ENCODE measurements around the gene ZBTB45.
A peak's percentile ranks its signal among the peaks of the same experiment; 100 is the strongest.
"Not testable (repeated sequence)": the region's sequence is repeated elsewhere in the genome, so short reads cannot be mapped to it uniquely, and the experiment has no call there.

The ZBTB45 gene

GRCh38 chr19:58551123-58551497 lies 31.5 kb upstream of the ZBTB45 start:
- Mint-ChIP-seq H3K4me3 (no peak overlapping the region), H3K27me3 (no peaks in the 10 kb centered on the region), H3K4me1 (peaks cover 38% of the 10 kb centered on the region), H3K9me3 (no peaks in the 10 kb centered on the region), H3K36me3 (ENCODE audit: insufficient read depth) (peaks cover 56% of the 10 kb centered on the region), H3K27ac (ENCODE audit: low read depth) (peak overlapping the region; percentile 8)
- ATAC-seq (replicated peaks; ENCODE audit: extremely low read depth, poor library complexity, severe bottlenecking): no peak
- DNase-seq (ENCODE audit: low spot score in 2 of 2): no peak

- Mint-ChIP-seq H3K27ac (ENCODE audit: low read depth) (peak overlapping the region; percentile 8), H3K36me3 (ENCODE audit: insufficient read depth) (peaks cover 59% of the 10 kb centered on the region), H3K27me3 (no peaks in the 10 kb centered on the region), H3K4me1 (peaks cover 42% of the 10 kb centered on the region), H3K4me3 (no peak overlapping the region), H3K9me3 (no peaks in the 10 kb centered on the region)
- no peak for ATAC-seq (replicated peaks; ENCODE audit: extremely low read depth, poor library complexity, severe bottlenecking)
- DNase-seq (ENCODE audit: low spot score in 2 of 2): no peak
These were observed 30.9 kb upstream of the ZBTB45 start for GRCh38 chr19:58550362-58551122.

- no peak for DNase-seq (ENCODE audit: low spot score in 2 of 2)
- Mint-ChIP-seq H3K4me1 (peaks cover 43% of the 10 kb centered on the region), H3K27me3 (no peaks in the 10 kb centered on the region), H3K36me3 (ENCODE audit: insufficient read depth) (peaks cover 60% of the 10 kb centered on the region), H3K9me3 (no peaks in the 10 kb centered on the region), H3K4me3 (no peak overlapping the region), H3K27ac (ENCODE audit: low read depth) (peak overlapping the region; percentile 53)
- ATAC-seq (replicated peaks; ENCODE audit: extremely low read depth, poor library complexity, severe bottlenecking): no peak
These were observed 30.2 kb upstream of the ZBTB45 start for GRCh38 chr19:58549664-58550361.

- no peak for ATAC-seq (replicated peaks; ENCODE audit: extremely low read depth, poor library complexity, severe bottlenecking)
- Mint-ChIP-seq H3K27me3 (no peaks in the 10 kb centered on the region), H3K27ac (ENCODE audit: low read depth) (peak overlapping the region; percentile 53), H3K4me1 (peaks cover 39% of the 10 kb centered on the region), H3K4me3 (no peak overlapping the region), H3K36me3 (ENCODE audit: insufficient read depth) (peaks cover 59% of the 10 kb centered on the region), H3K9me3 (no peaks in the 10 kb centered on the region)
- DNase-seq (ENCODE audit: low spot score in 2 of 2): no peak
These were observed 29.5 kb upstream of the ZBTB45 start for GRCh38 chr19:58548859-58549663.

GRCh38 chr19:58547323-58548312 lies 28.0 kb upstream of the ZBTB45 start:
- H3K4me1 Mint-ChIP-seq: peaks cover 35% of the 10 kb centered on the region
- DNase-seq (ENCODE audit: low spot score in 2 of 2): no peak
- peaks cover 6% of the 10 kb centered on the region for H3K27me3 Mint-ChIP-seq
- ATAC-seq (replicated peaks; ENCODE audit: extremely low read depth, poor library complexity, severe bottlenecking): no peak
- H3K4me3 Mint-ChIP-seq: no peak overlapping the region
- peaks cover 60% of the 10 kb centered on the region for H3K36me3 Mint-ChIP-seq (ENCODE audit: insufficient read depth)
- peak overlapping the region; percentile 44 for H3K27ac Mint-ChIP-seq (ENCODE audit: low read depth)
- no peaks in the 10 kb centered on the region for H3K9me3 Mint-ChIP-seq

- peak overlapping the region; percentile 88 for H3K4me3 Mint-ChIP-seq
- no peak for DNase-seq (ENCODE audit: low spot score in 2 of 2)
- no peak for ATAC-seq (replicated peaks; ENCODE audit: extremely low read depth, poor library complexity, severe bottlenecking)
- H3K27ac Mint-ChIP-seq (ENCODE audit: low read depth): peak overlapping the region; percentile 81
- H3K9me3 Mint-ChIP-seq: no peaks in the 10 kb centered on the region
- H3K27me3 Mint-ChIP-seq: peaks cover 10% of the 10 kb centered on the region
- H3K36me3 Mint-ChIP-seq (ENCODE audit: insufficient read depth): peaks cover 50% of the 10 kb centered on the region
- H3K4me1 Mint-ChIP-seq: peaks cover 32% of the 10 kb centered on the region
These were observed 26.5 kb upstream of the ZBTB45 start for GRCh38 chr19:58546019-58546530.

GRCh38 chr19:58545286-58546018 lies 25.8 kb upstream of the ZBTB45 start:
- DNase-seq (ENCODE audit: low spot score in 2 of 2) (no peak), ATAC-seq (replicated peaks; ENCODE audit: extremely low read depth, poor library complexity, severe bottlenecking) (no peak)
- no peaks in the 10 kb centered on the region for H3K9me3 Mint-ChIP-seq
- peaks cover 10% of the 10 kb centered on the region for H3K27me3 Mint-ChIP-seq
- peaks cover 47% of the 10 kb centered on the region for H3K36me3 Mint-ChIP-seq (ENCODE audit: insufficient read depth)
- H3K27ac Mint-ChIP-seq (ENCODE audit: low read depth): peak overlapping the region; percentile 81
- peaks cover 32% of the 10 kb centered on the region for H3K4me1 Mint-ChIP-seq
- H3K4me3 Mint-ChIP-seq: peak overlapping the region; percentile 88

- Mint-ChIP-seq H3K36me3 (ENCODE audit: insufficient read depth) (peaks cover 41% of the 10 kb centered on the region), H3K9me3 (no peaks in the 10 kb centered on the region)
These were observed 25.1 kb upstream of the ZBTB45 start for GRCh38 chr19:58544591-58545285.

GRCh38 chr19:58543826-58544590 lies 24.4 kb upstream of the ZBTB45 start, which contains the start of gene TRIM28:
Gene TRIM28, plus strand, starts transcription at chr19:58544064. Its CDS starts 694 bp downstream, at chr19:58544758.
- peaks cover 17% of the 10 kb centered on the region for H3K27me3 Mint-ChIP-seq
- H3K27ac Mint-ChIP-seq (ENCODE audit: low read depth): peak within 1 kb of the TSS; percentile 97
- peaks cover 36% of the 10 kb centered on the region for H3K36me3 Mint-ChIP-seq (ENCODE audit: insufficient read depth)
- H3K4me1 Mint-ChIP-seq: peaks cover 33% of the 10 kb centered on the region
- H3K9me3 Mint-ChIP-seq: no peaks in the 10 kb centered on the region
- H3K4me3 Mint-ChIP-seq: peak within 1 kb of the TSS; percentile 88
- DNase-seq (ENCODE audit: low spot score in 2 of 2) (peak; percentile 99 to 100), ATAC-seq (replicated peaks; ENCODE audit: extremely low read depth, poor library complexity, severe bottlenecking) (peak; percentile 94)

More at GRCh38 chr19:58544591-58545285, 25.1 kb upstream of the ZBTB45 start:
- peak overlapping the region; percentile 97 for H3K27ac Mint-ChIP-seq (ENCODE audit: low read depth)
- peaks cover 32% of the 10 kb centered on the region for H3K4me1 Mint-ChIP-seq
- peak in 1 of 2 donors; percentile 33 for DNase-seq (ENCODE audit: low spot score in 2 of 2)
- peak overlapping the region; percentile 88 for H3K4me3 Mint-ChIP-seq
- peak; percentile 38 for ATAC-seq (replicated peaks; ENCODE audit: extremely low read depth, poor library complexity, severe bottlenecking)
- peaks cover 10% of the 10 kb centered on the region for H3K27me3 Mint-ChIP-seq

- H3K9me3 Mint-ChIP-seq; DNase-seq (ENCODE audit: low spot score in 2 of 2); H3K27ac Mint-ChIP-seq (ENCODE audit: low read depth); H3K4me3 Mint-ChIP-seq; ATAC-seq (replicated peaks; ENCODE audit: extremely low read depth, poor library complexity, severe bottlenecking): not testable (repeated sequence)
- Mint-ChIP-seq H3K4me1 (peaks cover 38% of the 10 kb centered on the region), H3K27me3 (peaks cover 27% of the 10 kb centered on the region), H3K36me3 (ENCODE audit: insufficient read depth) (peaks cover 29% of the 10 kb centered on the region)
These were observed 23.2 kb upstream of the ZBTB45 start for GRCh38 chr19:58542641-58543372.

Measured in central memory CD8-positive, alpha-beta T cell (primary cell).